ENCODE data around the gene SARDH.

DNA sequence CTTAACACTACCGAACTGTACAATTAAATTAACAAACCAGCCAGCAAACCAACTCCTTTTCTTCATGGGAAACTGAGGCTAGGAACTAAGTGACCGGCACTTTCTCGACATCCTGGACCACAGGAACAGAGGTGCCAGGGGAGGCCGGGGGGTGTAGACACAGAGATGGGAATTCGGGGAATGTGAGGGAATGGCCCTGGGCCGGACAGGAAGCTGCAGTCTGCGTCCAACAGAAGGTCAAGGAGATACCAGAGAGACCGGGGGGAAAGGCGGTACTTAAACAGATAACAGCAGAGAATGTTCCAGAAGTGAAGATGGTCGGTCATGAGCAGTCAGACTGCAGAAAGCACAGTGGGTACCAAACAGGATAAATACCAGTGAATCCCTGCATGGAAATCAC, 61.7 kb downstream of the SARDH start:
- TF ChIP-seq, protein P1, sequence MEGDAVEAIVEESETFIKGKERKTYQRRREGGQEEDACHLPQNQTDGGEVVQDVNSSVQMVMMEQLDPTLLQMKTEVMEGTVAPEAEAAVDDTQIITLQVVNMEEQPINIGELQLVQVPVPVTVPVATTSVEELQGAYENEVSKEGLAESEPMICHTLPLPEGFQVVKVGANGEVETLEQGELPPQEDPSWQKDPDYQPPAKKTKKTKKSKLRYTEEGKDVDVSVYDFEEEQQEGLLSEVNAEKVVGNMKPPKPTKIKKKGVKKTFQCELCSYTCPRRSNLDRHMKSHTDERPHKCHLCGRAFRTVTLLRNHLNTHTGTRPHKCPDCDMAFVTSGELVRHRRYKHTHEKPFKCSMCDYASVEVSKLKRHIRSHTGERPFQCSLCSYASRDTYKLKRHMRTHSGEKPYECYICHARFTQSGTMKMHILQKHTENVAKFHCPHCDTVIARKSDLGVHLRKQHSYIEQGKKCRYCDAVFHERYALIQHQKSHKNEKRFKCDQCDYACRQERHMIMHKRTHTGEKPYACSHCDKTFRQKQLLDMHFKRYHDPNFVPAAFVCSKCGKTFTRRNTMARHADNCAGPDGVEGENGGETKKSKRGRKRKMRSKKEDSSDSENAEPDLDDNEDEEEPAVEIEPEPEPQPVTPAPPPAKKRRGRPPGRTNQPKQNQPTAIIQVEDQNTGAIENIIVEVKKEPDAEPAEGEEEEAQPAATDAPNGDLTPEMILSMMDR (CRISPR knock-in tag; IDR thresholded peaks at IDR 0.05) = no peak
- TF ChIP-seq NFE2L1 (CRISPR knock-in tag; IDR thresholded peaks at IDR 0.05; ENCODE audit: borderline replicate concordance) = no peak
